B cell (primary cell): ENCODE measurements around the gene PPT1. TPM values are rescaled to one million over a fixed set of nuclear protein-coding genes. Genes with fewer than 3 reads are reported as not detected.

Experiments
- ATAC-seq: fragments of 200-7000 bp; cut with Tn5 transposase; one replicate; pipeline ENCODE4 v1.10.0; 2021; ENCODE audit warnings: low read depth, mild to moderate bottlenecking, moderate number of reproducible peaks, moderate library complexity
- CTCF ChIA-PET: fragments of 350-600 bp; sonication (Branson Sonifier 250); formaldehyde crosslinking; loops from one replicate; lab custom pipeline; 2021; ENCODE audit warnings: antibody characterized with exemption, inconsistent platforms; lab: Charles Lee
- POLR2A ChIA-PET: fragments of 350-600 bp; sonication (Branson Sonifier 250); formaldehyde crosslinking; loops from one replicate; lab custom pipeline; 2021; ENCODE audit warnings: antibody characterized with exemption; lab: Charles Lee
- DNase-seq: peaks from one replicate; pipeline ENCODE4 v3.0.0; 2013
- H2AFZ ChIP-seq: 2 replicates; pipeline ENCODE4 v1.6.1; 2012; ENCODE audit warnings: mild to moderate bottlenecking, low read depth, low read length; ENCODE audit not compliant: insufficient read depth, poor library complexity, severe bottlenecking
- H3K27ac ChIP-seq, 2 donors: 1 replicate in 1 of 2; 2 replicates in 1 of 2; pipeline ENCODE4 v1.5.1; 2012 to 2013; ENCODE audit warnings: low read length in 2 of 2, mild to moderate bottlenecking in 2 of 2, moderate library complexity in 1 of 2
- H3K27me3 ChIP-seq, 4 experiments: fragments of 200-600 bp in 1 of 4; sonication (generic) in 1 of 4; replicated peaks in 1 of 4; 1 replicate in 2 of 4; 2 replicates in 2 of 4; pipeline versions ENCODE4 v1.6.1 to v1.7.0; 2013 to 2016; ENCODE audit warnings: low read length in 3 of 4, mild to moderate bottlenecking in 2 of 4, mixed read lengths in 1 of 4, moderate library complexity in 1 of 4; ENCODE audit not compliant: insufficient read depth in 4 of 4, control insufficient read depth in 3 of 4; ENCODE audit errors: control extremely low read depth in 1 of 4
- H3K36me3 ChIP-seq, 2 experiments: replicated peaks in 1 of 2; 1 replicate in 1 of 2; 2 replicates in 1 of 2; pipeline versions ENCODE4 v1.6.1 to v1.7.1; 2013; ENCODE audit warnings: low read length in 1 of 2; ENCODE audit not compliant: insufficient read depth in 2 of 2, control insufficient read depth in 1 of 2; ENCODE audit errors: control extremely low read depth in 1 of 2, extremely low read depth in 1 of 2
- H3K4me1 ChIP-seq, 2 donors: fragments of 200-600 bp in 1 of 2; sonication (generic) in 1 of 2; 1 replicate in 1 of 2; 2 replicates in 1 of 2; pipeline versions ENCODE4 v1.5.1 to v1.6.1; 2013 to 2017; ENCODE audit warnings: low read length in 2 of 2; ENCODE audit not compliant: control insufficient read depth in 2 of 2, insufficient read depth in 2 of 2
- H3K4me2 ChIP-seq: replicated peaks from 2 replicates; pipeline ENCODE3; 2012; ENCODE audit warnings: mild to moderate bottlenecking, low read depth, low read length; ENCODE audit not compliant: poor library complexity, severe bottlenecking
- H3K4me3 ChIP-seq, 5 experiments: fragments of 200-600 bp in 1 of 5; sonication (generic) in 1 of 5; 1 replicate in 3 of 5; 2 replicates in 2 of 5; pipeline versions ENCODE4 v1.5.1 to v1.7.0; 2011 to 2016; ENCODE audit warnings: low read length in 4 of 5, mild to moderate bottlenecking in 4 of 5, low read depth in 2 of 5, control low read depth in 1 of 5, moderate library complexity in 1 of 5; ENCODE audit not compliant: insufficient read depth in 1 of 5; ENCODE audit errors: control extremely low read depth in 1 of 5, extremely low read depth in 1 of 5
- H3K79me2 ChIP-seq: fragments of 200-600 bp; sonication (generic); one replicate; pipeline ENCODE4 v1.6.0; 2016; ENCODE audit warnings: low read length; ENCODE audit not compliant: control insufficient read depth, insufficient read depth
- H3K9ac ChIP-seq: fragments of 200-600 bp; sonication (generic); 2 replicates; pipeline ENCODE4 v1.6.1; 2017; ENCODE audit warnings: mild to moderate bottlenecking, low read length, moderate library complexity
- H3K9me3 ChIP-seq, 3 donors: one replicate each; pipeline versions ENCODE4 v1.6.1 to v1.7.1; 2013; ENCODE audit warnings: low read length in 2 of 3; ENCODE audit not compliant: control insufficient read depth in 2 of 3, insufficient read depth in 1 of 3; ENCODE audit errors: control extremely low read depth in 1 of 3
- H4K20me1 ChIP-seq: 2 replicates; pipeline ENCODE4 v1.6.0; 2012; ENCODE audit warnings: mild to moderate bottlenecking, low read length; ENCODE audit not compliant: insufficient read depth, control insufficient read depth, poor library complexity, severe bottlenecking
- H3K27ac Mint-ChIP-seq: one replicate; pipeline ENCODE4 v1.8.0; 2021; ENCODE audit warnings: mixed read lengths
- H3K27me3 Mint-ChIP-seq: one replicate; pipeline ENCODE4 v1.8.0; 2021; ENCODE audit warnings: mixed read lengths
- H3K4me1 Mint-ChIP-seq: one replicate; pipeline ENCODE4 v1.8.0; 2021; ENCODE audit warnings: mixed read lengths
- H3K4me3 Mint-ChIP-seq: one replicate; pipeline ENCODE4 v1.8.0; 2021; ENCODE audit warnings: mixed read lengths
- H3K9me3 Mint-ChIP-seq: one replicate; pipeline ENCODE4 v1.8.0; 2022; ENCODE audit warnings: mixed read lengths; ENCODE audit not compliant: insufficient read depth
- CTCF ChIP-seq: fragments of 200-600 bp; IDR thresholded peaks from one replicate; pipeline ENCODE4 v1.8.0; 2022; ENCODE audit warnings: antibody characterized with exemption, mild to moderate bottlenecking
- EZH2 ChIP-seq: IDR thresholded peaks from 2 replicates; pipeline ENCODE4 v1.6.1; 2012; ENCODE audit warnings: borderline replicate concordance, low read depth, mild to moderate bottlenecking, moderate library complexity, low read length; ENCODE audit not compliant: insufficient read depth, poor library complexity, severe bottlenecking
- WGBS: methylation state at CpG from one replicate; pipeline ENCODE4 v1.1.5; 2013; ENCODE audit warnings: missing lambda C conversion rate; ENCODE audit not compliant: insufficient coverage; 5-methylcytosine and 5-hydroxymethylcytosine counted together
- intact Hi-C: fragments of 100-400 bp; cut with micrococcal nuclease; formaldehyde crosslinking; loops from one replicate; pipeline ENCODE4 v1.10.0; 2022
- polyA plus RNA-seq: library from polyadenylated mRNA; depleted of rRNA; stranded (reverse); fragments of >200 nt; gene quantifications from 2 replicates; pipeline ENCODE4 v1.2.3, GENCODE V29; 2012
- total RNA-seq, 2 donors: library from RNA; stranded (reverse); fragments of 120-200 nt in 1 of 2; gene quantifications; 1 replicate in 1 of 2; 2 replicates in 1 of 2; pipeline versions ENCODE4 v1.2.3 to v1.2.4, GENCODE V29; 2013 to 2022

PPT1 gene
- total and polyA plus RNA-seq, 2 donors (not counting 1 experiment from before 2014, with no cell fraction given): 10.4 to 38.2 TPM

GRCh38 chr1:40102038-40102437 lies 5.0 kb upstream of the PPT1 start:
- peaks cover 4 to 8% (median 4%) of the 10 kb centered on the region in 3 donors for H3K9me3 ChIP-seq
- H3K36me3 ChIP-seq: no peaks in the 10 kb centered on the region
- peaks cover 7% of the 10 kb centered on the region for H3K79me2 ChIP-seq
- H2AFZ ChIP-seq: no peak overlapping the region
- ATAC-seq (no peak), DNase-seq (no peak)
- no peaks in the 10 kb centered on the region for H3K27me3 ChIP-seq
- Mint-ChIP-seq H3K27me3 (peaks cover 19% of the 10 kb centered on the region), H3K4me1 (peaks cover 6% of the 10 kb centered on the region), H3K27ac (no peak overlapping the region), H3K9me3 (no peaks in the 10 kb centered on the region), H3K4me3 (no peak overlapping the region)
- H3K4me2 ChIP-seq: no peak overlapping the region
- ChIA-PET POLR2A (no interaction called here), CTCF (interaction anchor here (0.5 to 1.3 kb wide), 2 partner anchors 20 to 49 kb away, joined by 3 to 4 read pairs; no protein-coding TSS in a partner anchor)
- intact Hi-C loops: no loop called here
- no peaks in the 10 kb centered on the region for H4K20me1 ChIP-seq
- H3K9ac ChIP-seq: no peak overlapping the region
- no peak for TF ChIP-seq EZH2
- no peak for TF ChIP-seq CTCF
- no peak overlapping the region for H3K27ac ChIP-seq
- H3K4me1 ChIP-seq: peaks cover 5 to 7% of the 10 kb centered on the region in 2 donors
- no peak overlapping the region for H3K4me3 ChIP-seq
- no CpG with 5 or more reads among the region's 1 CpG for WGBS

GRCh38 chr1:40096646-40096976 lies 441 bp downstream of the PPT1 start:
- Histone ChIP-seq H2AFZ (peak overlapping the region; percentile 98), H3K79me2 (peaks cover 27% of the 10 kb centered on the region), H3K27me3 (no peaks in the 10 kb centered on the region), H3K4me2 (peak overlapping the region; percentile 80), H3K4me1 (peaks cover 14 to 20% of the 10 kb centered on the region in 2 donors), H3K4me3 (peak overlapping the region; percentile 69 to 80 (median 79)), H3K9ac (peak overlapping the region; percentile 77), H3K27ac (peak overlapping the region; percentile 53 to 68), H4K20me1 (no peaks in the 10 kb centered on the region), H3K9me3 (no peaks in the 10 kb centered on the region), H3K36me3 (peaks cover 1 to 7% of the 10 kb centered on the region in 2 experiments)
- TF ChIP-seq EZH2 (no peak), CTCF (no peak)
- Mint-ChIP-seq H3K4me3 (peak overlapping the region; percentile 88), H3K27me3 (peaks cover 11% of the 10 kb centered on the region), H3K27ac (peak overlapping the region; percentile 92), H3K9me3 (no peaks in the 10 kb centered on the region), H3K4me1 (peaks cover 19% of the 10 kb centered on the region)
- ATAC-seq: peak; percentile 28
- ChIA-PET POLR2A (no interaction called here), CTCF (interaction anchor here (1.1 kb wide), 1 partner anchor 56 kb away, joined by 5 read pairs; the partner anchor contains the start of gene CAP1)
- DNase-seq: no peak
- intact Hi-C loops: loop anchor here (2.0 kb wide), 3 partner anchors 32 to 64 kb away; partner anchors contain the start of genes CAP1 and RLF
- WGBS: 1% methylated on average over 8 of the region's 9 CpGs
